GM12891 (cell line): Measurements from ENCODE around the gene THRA.
A peak's percentile ranks its signal among the peaks of the same experiment; 100 is the strongest.

Experiments
- DNase-seq: peaks from one replicate; pipeline ENCODE4 v3.0.0; 2011; ENCODE audit warnings: low spot score; ENCODE audit not compliant: insufficient read length
- FAIRE-seq: peaks from 2 replicates; lab custom pipeline; 2011; peaks lifted over from hg19 to GRCh38; lab: Jason Lieb, UNC
- PAX5 ChIP-seq: IDR thresholded peaks from 2 replicates; pipeline ENCODE4 v1.6.1; 2011; ENCODE audit warnings: low read length, moderate library complexity, mild to moderate bottlenecking; ENCODE audit not compliant: insufficient read depth, severe bottlenecking
- POLR2A ChIP-seq: IDR thresholded peaks from 2 replicates; pipeline ENCODE4 v1.6.1; 2011; ENCODE audit warnings: low read depth, low read length, control low read depth
- POLR2AphosphoS5 ChIP-seq: IDR thresholded peaks from 2 replicates; pipeline ENCODE4 v1.6.1; 2011; ENCODE audit warnings: low read depth, low read length, control low read depth
- POU2F2 ChIP-seq: IDR thresholded peaks from 2 replicates; pipeline ENCODE4 v1.6.1; 2011; ENCODE audit warnings: low read depth, mild to moderate bottlenecking, control low read depth, low read length, moderate library complexity
- SPI1 ChIP-seq: IDR thresholded peaks from 2 replicates; pipeline ENCODE4 v1.6.1; 2011; ENCODE audit warnings: low read depth, low read length, control low read depth
- TAF1 ChIP-seq: IDR thresholded peaks from 2 replicates; pipeline ENCODE4 v1.6.1; 2011; ENCODE audit warnings: low read depth, low read length, control low read depth

Gene THRA

GRCh38 chr17:40071313-40072039, 8.7 kb downstream of the THRA start:
- no peak for FAIRE-seq
- no peak for DNase-seq
- TF ChIP-seq POLR2A (no peak), POLR2AphosphoS5 (no peak), PAX5 (no peak), TAF1 (no peak), POU2F2 (no peak)

GRCh38 chr17:40072040-40072734, 9.4 kb downstream of the THRA start:
- FAIRE-seq (no peak), DNase-seq (no peak)
- no peak for TF ChIP-seq TAF1
- TF ChIP-seq POU2F2: no peak
- TF ChIP-seq POLR2AphosphoS5: no peak
- TF ChIP-seq PAX5: no peak
- no peak for TF ChIP-seq SPI1
- TF ChIP-seq POLR2A: no peak

- no peak for FAIRE-seq
- TF ChIP-seq TAF1: no peak
- no peak for TF ChIP-seq POLR2A
- no peak for TF ChIP-seq POLR2AphosphoS5
- no peak for TF ChIP-seq PAX5
- no peak for TF ChIP-seq POU2F2
- TF ChIP-seq SPI1: no peak
- no peak for DNase-seq
Observed at GRCh38 chr17:40072735-40073346, 10.1 kb downstream of the THRA start.

GRCh38 chr17:40073454-40074174, 10.8 kb downstream of the THRA start:
- no peak for TF ChIP-seq POLR2A
- TF ChIP-seq SPI1: no peak
- TF ChIP-seq POU2F2: no peak
- no peak for TF ChIP-seq TAF1
- no peak for FAIRE-seq

GRCh38 chr17:40074175-40074512, 11.4 kb downstream of the THRA start:
- DNase-seq (no peak), FAIRE-seq (no peak)
- TF ChIP-seq SPI1 (no peak), POLR2AphosphoS5 (no peak), TAF1 (no peak), POLR2A (no peak), POU2F2 (no peak), PAX5 (no peak)

More at GRCh38 chr17:40073454-40074174, 10.8 kb downstream of the THRA start:
- DNase-seq: no peak

GRCh38 chr17:40074871-40075200, 12.1 kb downstream of the THRA start:
- DNase-seq (no peak), FAIRE-seq (no peak)
- no peak for TF ChIP-seq SPI1
- TF ChIP-seq POLR2AphosphoS5: no peak
- no peak for TF ChIP-seq POLR2A
- no peak for TF ChIP-seq TAF1
- TF ChIP-seq POU2F2: no peak
- no peak for TF ChIP-seq PAX5

GRCh38 chr17:40075201-40075941, 12.6 kb downstream of the THRA start:
- no peak for TF ChIP-seq PAX5
- no peak for TF ChIP-seq SPI1
- no peak for TF ChIP-seq POLR2AphosphoS5
- no peak for TF ChIP-seq POLR2A
- no peak for TF ChIP-seq TAF1
- TF ChIP-seq POU2F2: no peak
- peak; percentile 93 for FAIRE-seq
- DNase-seq: no peak

- DNase-seq (no peak), FAIRE-seq (peak; percentile 16)
- TF ChIP-seq TAF1 (no peak), POLR2AphosphoS5 (no peak), SPI1 (no peak), POLR2A (no peak), POU2F2 (no peak), PAX5 (no peak)
Observed at GRCh38 chr17:40075942-40076498, 13.3 kb downstream of the THRA start.

- DNase-seq (no peak), FAIRE-seq (no peak)
- no peak for TF ChIP-seq SPI1
- no peak for TF ChIP-seq PAX5
- no peak for TF ChIP-seq POU2F2
- TF ChIP-seq TAF1: no peak
- no peak for TF ChIP-seq POLR2AphosphoS5
- no peak for TF ChIP-seq POLR2A
Observed at GRCh38 chr17:40076591-40076990, 13.8 kb downstream of the THRA start.
